HG03066 (cell line): ENCODE measurements around the gene FIGLA.
"Not testable (repeated sequence)": the region's sequence is repeated elsewhere in the genome, so short reads cannot be mapped to it uniquely, and the experiment has no call there.

Experiments
- ATAC-seq: cut with Tn5 transposase; IDR thresholded peaks from one replicate; pipeline ENCODE4 v1.9.1; 2021; ENCODE audit warnings: low read depth; ENCODE audit not compliant: unreplicated experiment

The FIGLA gene

DNA sequence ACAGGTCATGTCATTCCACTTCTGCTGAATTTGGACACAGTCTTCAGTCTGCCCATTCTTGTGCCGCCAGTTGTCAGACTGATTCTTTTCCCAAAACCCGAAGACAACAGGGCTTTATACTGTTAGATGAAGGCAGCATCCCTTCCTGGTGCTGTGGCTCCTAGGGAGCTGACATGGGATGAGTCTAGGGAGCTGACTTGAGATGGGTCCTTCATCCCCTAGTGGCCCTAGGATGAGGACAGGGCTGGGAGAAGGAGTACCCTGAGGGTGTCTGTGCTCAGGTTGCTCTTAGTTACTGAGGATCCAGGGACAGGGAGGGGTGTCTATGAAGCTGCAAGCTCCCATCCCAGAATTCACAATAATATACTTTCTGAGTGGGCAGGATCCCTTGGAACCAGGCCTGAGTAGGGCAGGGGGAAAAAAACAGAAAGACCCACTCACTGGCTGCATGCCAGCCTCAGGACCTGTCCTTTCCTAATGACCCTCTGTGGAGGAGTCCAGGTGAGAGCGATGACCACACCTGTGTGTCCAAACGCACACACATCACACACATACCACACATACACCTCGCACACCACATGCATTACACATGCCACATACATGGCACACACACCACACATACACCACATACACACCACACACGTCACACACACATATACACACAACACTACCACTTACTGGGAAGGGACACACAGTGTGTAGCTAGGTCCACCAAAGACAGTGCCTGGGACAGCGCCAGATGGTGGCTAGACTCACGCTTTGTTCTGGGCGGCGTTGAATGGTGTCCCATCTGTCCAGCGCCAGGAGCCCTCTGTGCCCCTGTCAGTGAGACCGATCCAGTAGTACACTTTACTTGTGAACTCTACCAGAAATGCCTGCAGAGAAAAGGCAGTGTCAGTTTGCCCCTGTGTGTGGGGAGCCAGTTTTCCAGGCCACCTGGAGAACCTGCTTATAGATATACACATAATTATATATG, 18.8 kb upstream of the FIGLA start:
- no peak for ATAC-seq

DNA sequence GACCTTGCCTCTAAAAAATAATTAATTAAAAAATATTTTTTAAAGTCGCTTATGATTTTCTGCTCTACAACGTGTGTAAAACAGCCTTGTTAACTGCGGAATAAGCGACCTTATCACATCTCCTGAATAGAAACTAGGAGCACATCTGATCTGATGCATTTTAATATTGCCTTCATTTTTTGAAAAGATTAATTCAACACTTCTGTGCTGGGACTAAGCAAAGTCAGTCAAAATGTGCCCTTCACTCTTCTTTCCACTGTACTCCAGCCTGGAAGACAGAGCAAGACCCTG, 17.3 kb upstream of the FIGLA start:
- ATAC-seq = no peak

DNA sequence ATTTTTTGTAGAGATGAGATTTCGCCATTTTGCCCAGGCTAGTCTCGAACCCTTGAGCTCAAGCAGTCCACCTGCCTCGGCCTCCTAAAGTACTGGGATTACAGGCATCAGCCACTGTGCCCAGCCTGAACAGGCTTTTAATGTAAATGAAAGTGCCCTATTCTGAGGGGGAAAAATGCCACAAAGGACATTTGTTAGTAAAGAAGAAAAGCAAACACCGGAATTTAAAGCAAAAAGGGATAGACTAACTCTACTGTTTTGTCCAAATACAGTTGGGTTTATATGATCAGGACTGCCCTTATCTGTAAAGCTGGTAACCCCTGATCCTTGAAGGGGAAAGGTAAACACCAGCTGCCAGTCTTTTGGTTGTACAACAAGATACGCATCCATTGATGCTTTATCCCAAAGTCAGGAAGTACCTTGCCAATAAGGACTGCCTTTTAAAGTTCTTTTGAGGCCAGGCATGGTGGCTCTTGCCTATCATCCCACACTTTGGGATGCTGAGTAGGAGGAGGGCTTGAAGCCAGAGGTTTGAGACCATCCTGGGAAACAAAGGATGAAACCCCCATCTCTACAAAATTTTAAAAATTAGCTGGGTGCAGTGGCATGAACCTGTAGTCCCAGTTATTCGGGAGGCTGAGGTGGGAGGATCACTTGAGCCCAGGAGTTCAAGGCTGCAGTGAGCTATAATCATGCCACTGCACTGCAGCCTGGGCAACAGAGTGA, 16.8 kb upstream of the FIGLA start:
- no peak for ATAC-seq

DNA sequence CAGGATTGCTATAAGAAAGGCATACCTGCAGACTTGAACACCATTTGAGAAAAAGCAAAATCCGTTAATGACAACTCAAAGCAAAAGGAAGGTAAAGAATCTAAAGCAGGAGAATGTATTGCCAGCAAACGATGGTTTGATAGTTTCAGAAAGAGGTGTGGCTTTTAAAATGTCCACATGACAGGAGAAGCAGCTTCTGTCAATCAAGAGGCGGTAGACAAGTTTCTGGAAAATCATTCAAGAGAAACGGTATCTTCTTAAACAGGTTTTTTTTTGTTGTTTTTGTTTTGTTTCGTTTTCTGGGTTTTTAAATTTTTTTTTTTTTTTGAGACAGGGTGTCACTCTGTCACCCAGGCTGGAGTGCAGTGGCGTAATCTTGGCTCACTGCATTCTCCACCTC, 16.2 kb upstream of the FIGLA start:
- no peak for ATAC-seq

DNA sequence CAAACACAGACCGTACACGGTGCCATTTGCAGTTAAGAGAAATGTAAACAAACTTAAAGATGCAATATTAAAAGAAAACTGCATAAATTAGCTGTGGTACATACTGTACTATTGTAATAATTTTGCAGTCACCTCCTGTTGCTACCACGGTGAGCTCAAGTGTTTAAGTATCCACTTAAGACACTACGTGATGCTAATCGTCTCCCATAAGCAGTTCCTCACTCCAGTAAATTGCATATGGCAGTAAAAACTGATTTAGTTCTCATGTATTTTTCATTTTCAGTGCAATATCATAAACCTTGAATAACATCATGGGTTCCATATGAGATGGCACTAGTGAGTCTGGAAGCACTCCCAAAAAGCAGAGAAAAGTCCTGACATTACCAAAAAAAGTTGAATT, 15.6 kb upstream of the FIGLA start:
- no peak for ATAC-seq

DNA sequence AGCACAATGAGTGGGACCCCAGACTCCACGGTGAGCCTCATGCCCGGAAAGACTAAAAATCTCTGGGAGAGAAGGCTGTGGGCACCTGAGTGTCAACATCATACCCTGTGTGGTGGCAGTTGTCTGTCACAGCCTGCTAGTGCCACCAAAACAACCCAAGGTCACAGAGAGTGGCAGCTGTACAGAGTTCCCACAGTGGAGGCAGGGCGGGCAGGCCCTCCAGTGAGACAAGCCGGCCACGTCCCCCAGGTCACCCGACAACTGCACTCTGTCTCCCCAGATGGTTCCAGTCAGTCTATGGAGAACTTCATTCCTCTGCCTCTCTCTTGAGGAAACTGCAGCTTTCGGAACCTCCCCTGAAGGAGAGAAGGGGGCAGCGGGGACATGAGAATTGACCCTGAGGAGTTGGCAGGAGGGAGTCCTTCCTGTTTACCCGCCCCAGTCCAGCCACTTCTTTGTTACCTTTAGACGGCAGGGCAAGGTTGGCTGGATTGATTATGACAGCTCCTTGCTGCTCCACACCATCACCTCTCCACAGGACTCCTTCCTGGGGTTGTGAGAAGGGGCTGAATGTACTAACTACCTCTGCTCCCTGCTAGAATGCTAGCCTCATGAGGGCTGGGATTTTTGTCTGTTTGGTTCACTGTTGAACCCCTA, 11.3 kb upstream of the FIGLA start:
- ATAC-seq = no peak

DNA sequence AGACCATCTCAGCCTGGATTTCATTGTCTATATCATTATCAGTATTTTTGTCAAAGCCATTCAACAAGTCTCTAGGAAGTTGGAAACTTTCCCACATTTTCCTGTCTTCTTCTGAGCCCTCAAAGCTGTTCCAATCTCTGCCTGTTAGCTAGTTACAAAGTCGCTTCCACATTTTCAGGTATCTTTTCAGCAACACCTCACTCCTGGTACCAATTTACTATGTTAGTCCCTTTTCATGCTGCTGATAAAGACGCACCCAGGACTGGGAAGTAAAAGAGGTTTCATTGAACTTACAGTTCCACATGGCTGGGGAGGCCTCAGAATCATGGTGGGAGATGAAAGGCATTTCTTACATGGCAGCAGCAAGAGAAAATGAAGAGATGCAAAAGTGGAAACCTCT, 9.3 kb upstream of the FIGLA start:
- no peak for ATAC-seq

DNA sequence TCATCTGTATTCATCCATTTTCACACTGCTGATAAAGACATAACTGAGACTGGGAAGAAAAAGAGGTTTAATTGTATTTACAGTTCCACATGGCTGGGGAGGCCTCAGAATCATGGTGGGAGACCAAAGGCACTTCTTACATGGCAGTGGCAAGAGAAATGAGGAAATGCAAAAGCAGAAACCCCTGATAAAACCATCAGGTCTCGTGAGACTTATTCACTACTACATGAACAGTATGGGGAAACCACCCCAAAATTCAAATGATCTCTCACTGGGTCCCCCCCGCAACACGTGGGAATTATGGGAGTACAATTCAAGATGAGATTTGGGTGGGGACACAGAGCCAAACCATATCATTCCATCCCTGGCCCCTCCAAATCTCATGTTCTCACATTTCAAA, 7.6 kb upstream of the FIGLA start:
- ATAC-seq = not testable (repeated sequence)

DNA sequence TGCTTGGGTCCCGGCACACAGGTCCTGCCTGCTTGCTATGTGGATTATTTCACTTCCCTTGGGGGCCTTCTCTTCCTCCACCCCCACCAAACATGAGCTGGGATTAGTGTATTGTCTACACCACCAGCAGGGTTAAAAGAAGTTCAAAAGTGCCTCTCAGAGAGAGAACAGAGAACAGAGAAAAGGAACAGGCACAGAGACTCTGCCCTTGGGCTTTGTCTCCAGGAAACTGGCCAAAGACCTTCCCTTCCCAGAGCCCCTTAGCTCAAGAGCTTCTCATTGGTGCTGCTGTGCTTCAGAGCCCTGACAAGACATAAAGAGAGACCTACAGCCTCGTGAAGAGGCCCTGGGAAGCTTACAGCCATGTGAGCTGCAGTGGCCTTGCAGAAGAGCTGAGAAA, 7.1 kb upstream of the FIGLA start:
- no peak for ATAC-seq

DNA sequence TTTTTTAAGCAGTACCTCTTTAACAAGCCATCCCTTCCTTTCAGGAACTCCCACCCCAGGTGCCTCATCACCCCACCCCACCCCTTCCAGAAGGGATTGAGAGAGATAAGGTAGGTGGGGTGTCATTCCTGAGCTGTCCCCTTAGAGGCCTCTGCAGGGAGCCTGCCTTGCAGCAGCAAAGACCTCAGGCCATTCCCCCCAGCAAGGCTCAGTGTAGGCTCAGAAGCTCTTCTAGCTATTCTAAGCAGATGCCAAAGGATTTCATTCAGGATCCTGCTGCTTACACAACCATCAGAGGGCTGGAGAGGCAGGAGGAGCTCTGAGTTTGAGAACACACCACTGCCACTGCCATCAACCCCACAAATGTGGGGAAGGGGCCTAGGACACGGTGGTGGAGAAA, 5.8 kb upstream of the FIGLA start:
- no peak for ATAC-seq

DNA sequence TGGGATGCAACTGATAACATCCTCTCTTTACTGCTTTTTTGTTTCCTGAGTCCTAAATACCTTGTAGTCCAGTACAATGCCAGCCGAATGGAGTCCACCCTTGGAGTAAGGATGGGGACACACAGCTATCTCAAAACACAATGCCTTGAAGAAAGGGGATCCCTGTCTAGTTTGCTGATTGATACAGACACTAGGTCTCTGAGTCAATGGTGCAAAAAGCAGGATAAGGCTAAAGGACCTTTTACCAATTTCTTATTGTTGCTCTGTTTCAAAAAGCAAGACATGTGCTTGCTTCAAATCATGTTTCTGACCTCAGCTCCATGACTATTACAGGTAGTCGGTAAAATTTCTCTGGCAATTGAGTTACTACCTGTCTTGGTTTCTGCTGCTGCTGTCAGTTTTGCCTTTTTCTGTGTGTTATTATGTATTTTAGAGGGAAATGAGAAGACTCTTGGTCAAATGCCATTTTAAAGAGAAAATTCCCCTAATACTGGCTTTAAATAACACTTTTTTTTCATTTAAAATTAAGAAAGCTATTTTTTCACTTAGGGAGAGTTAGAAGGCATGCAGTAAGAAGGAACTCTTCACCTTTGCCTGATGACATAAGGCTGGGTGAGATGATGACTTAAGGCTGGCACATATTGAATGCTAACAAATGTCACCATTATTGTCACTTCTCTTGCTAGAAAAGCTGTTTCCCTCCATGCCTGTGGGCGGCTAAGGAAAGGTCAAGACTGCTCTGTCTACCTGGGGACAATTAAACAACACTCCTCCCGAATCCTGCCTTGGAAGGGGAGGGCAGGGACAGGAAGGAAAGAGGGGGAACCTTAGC, 4.9 kb upstream of the FIGLA start:
- ATAC-seq = no peak

DNA sequence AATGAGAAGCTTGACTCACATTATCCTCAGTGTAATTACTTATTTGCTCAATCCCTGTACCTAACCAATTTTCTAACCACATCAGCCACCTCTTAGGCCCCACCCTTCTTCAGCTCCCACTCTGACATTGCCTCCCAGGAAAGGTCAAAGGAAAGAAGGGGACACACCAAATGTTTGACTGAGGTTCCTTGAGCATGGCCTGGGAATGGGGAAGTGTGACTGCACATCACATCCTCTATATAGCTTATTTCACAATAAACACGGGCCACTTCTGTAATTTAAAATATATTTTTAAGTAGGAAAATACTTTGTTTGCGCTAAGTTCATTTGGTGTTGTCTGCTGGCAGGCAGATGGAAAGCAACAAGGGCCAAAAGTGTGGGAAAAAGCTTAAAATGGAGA, 3.0 kb upstream of the FIGLA start:
- no peak for ATAC-seq

DNA sequence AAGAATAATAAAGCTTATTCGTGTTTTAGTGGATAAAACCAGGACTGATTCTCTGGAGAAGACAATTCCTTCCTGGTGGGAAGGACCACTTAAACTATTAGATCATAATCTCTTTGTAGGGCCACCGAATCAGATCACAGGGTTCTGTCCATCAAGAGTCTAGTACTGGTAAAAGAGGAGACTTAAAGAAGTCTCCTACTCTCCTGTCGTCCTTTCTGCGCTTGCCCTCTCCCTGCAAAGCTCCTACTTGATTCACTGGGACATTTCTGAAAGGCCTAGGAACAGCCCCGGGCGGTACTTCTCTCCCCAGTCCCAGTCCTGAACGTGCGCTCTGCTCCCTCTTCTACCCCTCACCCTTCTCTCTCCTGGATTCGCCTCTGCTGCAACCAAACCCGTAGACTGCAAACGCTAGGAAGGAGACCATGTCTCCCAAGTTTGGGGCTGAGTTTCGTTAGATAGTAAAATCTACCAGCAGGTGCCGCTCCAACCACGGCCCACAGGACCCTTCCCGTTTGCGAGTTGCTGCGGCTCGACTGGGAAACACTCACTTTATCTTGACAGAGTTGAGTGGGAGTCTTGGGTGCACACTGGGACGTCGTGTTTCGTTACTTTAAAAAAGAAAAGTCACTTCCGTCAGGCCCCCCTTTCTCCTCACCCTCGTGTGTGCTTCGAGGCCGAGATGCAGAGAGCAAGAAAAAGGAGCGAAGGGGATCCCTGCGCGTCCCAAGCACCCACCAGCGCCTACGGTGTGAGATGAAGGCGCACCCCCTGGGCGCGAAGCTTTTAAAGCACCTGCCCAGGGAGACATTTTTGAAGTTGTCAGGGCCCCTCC, 923 bp downstream of the FIGLA start:
- ATAC-seq = no peak

DNA sequence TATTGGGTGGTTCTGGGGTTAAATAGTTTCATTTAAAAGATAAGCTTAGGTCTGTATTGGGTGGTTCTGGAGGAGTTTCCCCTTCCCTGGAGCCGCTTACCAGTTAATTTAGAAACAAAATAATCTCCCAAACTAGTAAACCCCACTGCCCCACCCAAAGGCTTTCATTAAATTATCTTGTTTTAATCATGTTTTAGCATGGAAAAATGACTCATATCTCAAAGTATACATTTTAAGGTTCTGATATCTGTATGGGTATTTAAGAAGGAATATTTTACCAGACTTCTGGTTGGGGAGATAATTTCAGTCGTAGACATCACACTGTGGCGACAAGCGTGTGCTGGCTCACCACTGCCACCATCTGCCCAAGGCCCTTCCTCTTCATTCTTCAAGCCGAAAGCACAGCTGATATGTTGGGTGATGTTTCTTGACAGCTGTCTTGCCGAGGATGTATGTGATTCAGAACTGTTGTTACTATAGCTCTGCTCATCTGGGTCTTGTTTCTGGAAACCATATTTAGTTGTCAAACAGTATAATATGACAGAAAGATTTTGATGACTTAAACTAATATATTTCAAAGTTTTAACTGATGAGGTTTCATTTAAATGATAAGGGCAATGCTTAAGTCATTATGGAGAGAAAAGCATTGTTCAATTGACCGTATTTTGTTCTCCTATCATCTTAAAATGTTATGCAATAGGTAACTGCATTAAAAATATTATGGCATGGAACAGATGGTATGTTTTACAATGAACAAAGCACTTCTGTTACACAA, 5.1 kb downstream of the FIGLA start:
- ATAC-seq = no peak

DNA sequence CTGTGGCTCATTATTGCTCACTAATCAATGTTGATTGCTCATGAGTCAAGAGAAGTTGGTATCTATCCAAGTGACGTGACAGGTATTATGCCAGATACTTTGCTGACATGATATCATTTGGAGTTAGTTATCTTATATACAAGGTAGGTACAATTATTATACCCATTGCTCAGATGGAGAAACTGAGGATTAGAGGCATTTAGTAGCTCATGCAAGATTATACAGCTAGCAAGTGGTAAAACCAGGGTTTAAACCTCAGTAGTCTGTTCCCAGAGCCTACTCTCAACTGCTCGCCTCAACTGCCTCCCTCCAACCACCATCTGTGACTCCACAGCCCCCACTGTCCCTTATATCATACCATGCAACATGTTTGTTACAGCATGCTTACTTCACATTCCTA, 6.1 kb downstream of the FIGLA start:
- ATAC-seq = no peak

DNA sequence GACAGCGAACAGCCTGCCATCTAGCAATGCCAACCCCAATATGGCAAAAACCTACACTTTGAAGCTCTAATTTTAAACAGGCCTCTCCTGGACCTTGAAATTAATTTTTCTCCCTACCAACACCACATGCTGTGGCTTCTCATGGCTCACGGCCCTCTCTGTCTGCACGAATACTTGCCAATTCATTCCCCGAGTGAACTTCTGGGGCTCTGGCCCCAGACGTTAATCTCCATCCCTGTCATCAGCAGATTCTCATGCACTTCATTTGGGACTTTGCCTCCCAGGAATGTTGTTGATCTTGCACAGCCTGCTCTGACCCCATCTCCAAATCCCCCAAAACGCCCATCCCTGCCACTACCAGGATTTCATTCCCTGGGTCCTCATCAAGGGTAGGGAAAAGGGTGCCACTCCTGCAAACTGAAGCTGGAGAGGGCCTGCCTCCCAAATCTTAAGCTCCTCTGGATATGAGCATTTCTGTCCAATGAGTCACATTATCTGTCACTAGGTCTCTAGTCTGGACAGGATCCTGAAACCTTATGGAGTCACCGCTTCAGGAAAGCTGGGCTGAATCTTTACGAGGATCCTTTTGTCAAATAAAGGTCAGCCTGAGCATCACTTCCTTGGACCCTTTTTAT, 10.4 kb downstream of the FIGLA start:
- ATAC-seq = no peak

DNA sequence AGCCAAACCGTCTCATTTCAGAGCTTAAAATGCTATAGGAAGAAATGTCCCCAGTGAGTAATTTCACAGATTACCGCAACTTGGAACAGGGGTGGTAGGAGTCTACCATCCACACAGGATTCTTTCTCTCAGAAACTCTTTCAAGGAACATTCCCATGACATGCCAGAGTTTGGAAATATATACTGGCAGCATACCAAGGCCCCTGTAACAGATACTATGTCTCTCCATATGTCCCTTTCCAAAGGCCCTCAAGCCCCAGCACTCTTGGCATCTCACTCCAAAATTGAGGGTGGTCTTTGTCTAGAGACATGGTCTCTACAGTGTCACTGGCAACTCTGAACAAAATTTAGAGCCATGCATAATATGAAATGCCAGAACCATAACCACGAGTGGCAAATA, 11.0 kb downstream of the FIGLA start:
- ATAC-seq = no peak

DNA sequence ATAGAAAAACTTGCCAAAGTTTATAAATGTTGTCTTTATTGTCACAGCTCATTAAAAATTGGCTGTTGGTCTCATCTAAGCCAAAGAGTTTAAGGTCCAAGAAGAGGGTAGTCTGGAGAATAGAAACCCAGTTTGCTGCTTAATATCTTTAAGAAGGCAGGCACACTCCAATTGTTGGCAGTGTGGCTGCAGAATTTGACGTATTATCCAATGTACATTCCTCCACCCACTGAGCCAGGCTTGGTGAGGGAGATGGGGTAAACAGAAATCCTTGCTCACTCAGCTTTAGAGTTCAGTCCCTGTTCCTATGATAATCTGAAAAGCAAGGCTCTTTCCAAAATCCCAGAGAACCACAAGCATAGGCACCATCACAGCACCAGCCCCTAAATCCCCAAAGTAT, 11.8 kb downstream of the FIGLA start:
- no peak for ATAC-seq

DNA sequence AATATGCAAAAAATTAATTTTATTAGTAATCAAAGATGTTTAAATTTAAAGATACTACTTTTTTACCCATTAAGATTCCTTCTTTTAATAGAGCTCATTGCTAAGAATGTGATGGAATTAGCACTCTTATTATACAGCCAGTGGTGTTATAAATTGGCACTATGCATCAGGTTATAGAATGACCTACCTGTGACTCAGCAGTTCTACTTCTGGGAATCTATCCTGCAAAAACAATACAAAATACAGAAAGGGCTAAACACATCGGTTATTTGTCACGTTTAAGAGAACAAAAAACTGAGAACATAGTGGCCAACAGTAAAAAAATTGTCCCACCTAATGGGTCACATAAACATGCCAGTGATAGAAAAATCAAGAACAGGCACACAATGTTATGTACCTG, 13.0 kb downstream of the FIGLA start:
- no peak for ATAC-seq
